B cell (primary cell): ENCODE measurements around the gene THRB. TPM values are rescaled to one million over a fixed set of nuclear protein-coding genes. Genes with fewer than 3 reads are reported as not detected.

Experiments
- ATAC-seq: fragments of 200-7000 bp; cut with Tn5 transposase; one replicate; pipeline ENCODE4 v1.10.0; 2021; ENCODE audit warnings: low read depth, mild to moderate bottlenecking, moderate number of reproducible peaks, moderate library complexity
- CTCF ChIA-PET: fragments of 350-600 bp; sonication (Branson Sonifier 250); formaldehyde crosslinking; loops from one replicate; lab custom pipeline; 2021; ENCODE audit warnings: antibody characterized with exemption, inconsistent platforms; lab: Charles Lee
- POLR2A ChIA-PET: fragments of 350-600 bp; sonication (Branson Sonifier 250); formaldehyde crosslinking; loops from one replicate; lab custom pipeline; 2021; ENCODE audit warnings: antibody characterized with exemption; lab: Charles Lee
- DNase-seq: peaks from one replicate; pipeline ENCODE4 v3.0.0; 2013
- H2AFZ ChIP-seq: 2 replicates; pipeline ENCODE4 v1.6.1; 2012; ENCODE audit warnings: mild to moderate bottlenecking, low read depth, low read length; ENCODE audit not compliant: insufficient read depth, poor library complexity, severe bottlenecking
- H3K27ac ChIP-seq, 2 donors: 1 replicate in 1 of 2; 2 replicates in 1 of 2; pipeline ENCODE4 v1.5.1; 2012 to 2013; ENCODE audit warnings: low read length in 2 of 2, mild to moderate bottlenecking in 2 of 2, moderate library complexity in 1 of 2
- H3K27me3 ChIP-seq, 4 experiments: fragments of 200-600 bp in 1 of 4; sonication (generic) in 1 of 4; replicated peaks in 1 of 4; 1 replicate in 2 of 4; 2 replicates in 2 of 4; pipeline versions ENCODE4 v1.6.1 to v1.7.0; 2013 to 2016; ENCODE audit warnings: low read length in 3 of 4, mild to moderate bottlenecking in 2 of 4, mixed read lengths in 1 of 4, moderate library complexity in 1 of 4; ENCODE audit not compliant: insufficient read depth in 4 of 4, control insufficient read depth in 3 of 4; ENCODE audit errors: control extremely low read depth in 1 of 4
- H3K36me3 ChIP-seq, 2 experiments: replicated peaks in 1 of 2; 1 replicate in 1 of 2; 2 replicates in 1 of 2; pipeline versions ENCODE4 v1.6.1 to v1.7.1; 2013; ENCODE audit warnings: low read length in 1 of 2; ENCODE audit not compliant: insufficient read depth in 2 of 2, control insufficient read depth in 1 of 2; ENCODE audit errors: control extremely low read depth in 1 of 2, extremely low read depth in 1 of 2
- H3K4me1 ChIP-seq, 2 donors: fragments of 200-600 bp in 1 of 2; sonication (generic) in 1 of 2; 1 replicate in 1 of 2; 2 replicates in 1 of 2; pipeline versions ENCODE4 v1.5.1 to v1.6.1; 2013 to 2017; ENCODE audit warnings: low read length in 2 of 2; ENCODE audit not compliant: control insufficient read depth in 2 of 2, insufficient read depth in 2 of 2
- H3K4me2 ChIP-seq: replicated peaks from 2 replicates; pipeline ENCODE3; 2012; ENCODE audit warnings: mild to moderate bottlenecking, low read depth, low read length; ENCODE audit not compliant: poor library complexity, severe bottlenecking
- H3K4me3 ChIP-seq, 5 experiments: fragments of 200-600 bp in 1 of 5; sonication (generic) in 1 of 5; 1 replicate in 3 of 5; 2 replicates in 2 of 5; pipeline versions ENCODE4 v1.5.1 to v1.7.0; 2011 to 2016; ENCODE audit warnings: low read length in 4 of 5, mild to moderate bottlenecking in 4 of 5, low read depth in 2 of 5, control low read depth in 1 of 5, moderate library complexity in 1 of 5; ENCODE audit not compliant: insufficient read depth in 1 of 5; ENCODE audit errors: control extremely low read depth in 1 of 5, extremely low read depth in 1 of 5
- H3K79me2 ChIP-seq: fragments of 200-600 bp; sonication (generic); one replicate; pipeline ENCODE4 v1.6.0; 2016; ENCODE audit warnings: low read length; ENCODE audit not compliant: control insufficient read depth, insufficient read depth
- H3K9ac ChIP-seq: fragments of 200-600 bp; sonication (generic); 2 replicates; pipeline ENCODE4 v1.6.1; 2017; ENCODE audit warnings: mild to moderate bottlenecking, low read length, moderate library complexity
- H3K9me3 ChIP-seq, 3 donors: one replicate each; pipeline versions ENCODE4 v1.6.1 to v1.7.1; 2013; ENCODE audit warnings: low read length in 2 of 3; ENCODE audit not compliant: control insufficient read depth in 2 of 3, insufficient read depth in 1 of 3; ENCODE audit errors: control extremely low read depth in 1 of 3
- H4K20me1 ChIP-seq: 2 replicates; pipeline ENCODE4 v1.6.0; 2012; ENCODE audit warnings: mild to moderate bottlenecking, low read length; ENCODE audit not compliant: insufficient read depth, control insufficient read depth, poor library complexity, severe bottlenecking
- H3K27ac Mint-ChIP-seq: one replicate; pipeline ENCODE4 v1.8.0; 2021; ENCODE audit warnings: mixed read lengths
- H3K27me3 Mint-ChIP-seq: one replicate; pipeline ENCODE4 v1.8.0; 2021; ENCODE audit warnings: mixed read lengths
- H3K4me1 Mint-ChIP-seq: one replicate; pipeline ENCODE4 v1.8.0; 2021; ENCODE audit warnings: mixed read lengths
- H3K4me3 Mint-ChIP-seq: one replicate; pipeline ENCODE4 v1.8.0; 2021; ENCODE audit warnings: mixed read lengths
- H3K9me3 Mint-ChIP-seq: one replicate; pipeline ENCODE4 v1.8.0; 2022; ENCODE audit warnings: mixed read lengths; ENCODE audit not compliant: insufficient read depth
- EZH2 ChIP-seq: IDR thresholded peaks from 2 replicates; pipeline ENCODE4 v1.6.1; 2012; ENCODE audit warnings: borderline replicate concordance, low read depth, mild to moderate bottlenecking, moderate library complexity, low read length; ENCODE audit not compliant: insufficient read depth, poor library complexity, severe bottlenecking
- WGBS: methylation state at CpG from one replicate; pipeline ENCODE4 v1.1.5; 2013; ENCODE audit warnings: missing lambda C conversion rate; ENCODE audit not compliant: insufficient coverage; 5-methylcytosine and 5-hydroxymethylcytosine counted together
- intact Hi-C: fragments of 100-400 bp; cut with micrococcal nuclease; formaldehyde crosslinking; loops from one replicate; pipeline ENCODE4 v1.10.0; 2022
- polyA plus RNA-seq: library from polyadenylated mRNA; depleted of rRNA; stranded (reverse); fragments of >200 nt; gene quantifications from 2 replicates; pipeline ENCODE4 v1.2.3, GENCODE V29; 2012
- total RNA-seq, 2 donors: library from RNA; stranded (reverse); fragments of 120-200 nt in 1 of 2; gene quantifications; 1 replicate in 1 of 2; 2 replicates in 1 of 2; pipeline versions ENCODE4 v1.2.3 to v1.2.4, GENCODE V29; 2013 to 2022
- TF ChIP-seq, protein P1 (sequence below): fragments of 200-600 bp; IDR thresholded peaks from one replicate; pipeline ENCODE4 v1.8.0; 2022; ENCODE audit warnings: antibody characterized with exemption, mild to moderate bottlenecking

THRB gene
- total and polyA plus RNA-seq, 2 donors (not counting 1 experiment from before 2014, with no cell fraction given): 0.86 to 1.8 TPM

DNA sequence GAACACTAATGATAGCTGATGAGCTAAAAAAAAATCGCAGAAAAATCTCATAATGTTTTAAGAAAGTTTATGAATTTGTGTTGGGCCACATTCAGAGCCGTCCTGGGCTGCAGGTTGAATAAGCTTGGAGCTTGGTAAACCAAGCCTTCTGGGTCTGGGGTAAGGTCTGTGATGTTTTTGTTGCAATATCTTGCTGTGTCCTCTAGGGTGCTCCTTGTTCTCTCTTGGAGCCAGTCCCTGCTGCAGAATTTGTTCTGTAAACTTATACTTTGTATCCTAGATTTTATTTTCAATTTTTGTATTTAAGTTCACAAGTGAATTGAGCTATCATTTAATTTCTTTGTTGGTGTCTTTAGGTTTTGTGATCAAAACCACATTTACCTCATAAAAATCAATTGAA lies 405.9 kb downstream of the THRB start:
- DNase-seq (no peak), ATAC-seq (no peak)
- intact Hi-C loops: no loop called here
- ChIA-PET POLR2A (no interaction called here), CTCF (no interaction called here)
- Histone ChIP-seq H2AFZ (no peak overlapping the region), H4K20me1 (no peaks in the 10 kb centered on the region), H3K4me1 (no peaks in the 10 kb centered on the region), H3K79me2 (no peaks in the 10 kb centered on the region), H3K9ac (no peak overlapping the region), H3K27ac (no peak overlapping the region), H3K4me2 (no peak overlapping the region), H3K9me3 (no peaks in the 10 kb centered on the region), H3K27me3 (no peaks in the 10 kb centered on the region), H3K4me3 (no peak overlapping the region), H3K36me3 (no peaks in the 10 kb centered on the region)
- Mint-ChIP-seq H3K27ac (no peak overlapping the region), H3K4me3 (no peak overlapping the region), H3K9me3 (no peaks in the 10 kb centered on the region), H3K4me1 (no peaks in the 10 kb centered on the region), H3K27me3 (peaks cover 7% of the 10 kb centered on the region)
- 96% methylated on average over 2 of the region's 2 CpGs for whole genome bisulfite sequencing
- TF ChIP-seq EZH2: no peak
- TF ChIP-seq, protein P1, sequence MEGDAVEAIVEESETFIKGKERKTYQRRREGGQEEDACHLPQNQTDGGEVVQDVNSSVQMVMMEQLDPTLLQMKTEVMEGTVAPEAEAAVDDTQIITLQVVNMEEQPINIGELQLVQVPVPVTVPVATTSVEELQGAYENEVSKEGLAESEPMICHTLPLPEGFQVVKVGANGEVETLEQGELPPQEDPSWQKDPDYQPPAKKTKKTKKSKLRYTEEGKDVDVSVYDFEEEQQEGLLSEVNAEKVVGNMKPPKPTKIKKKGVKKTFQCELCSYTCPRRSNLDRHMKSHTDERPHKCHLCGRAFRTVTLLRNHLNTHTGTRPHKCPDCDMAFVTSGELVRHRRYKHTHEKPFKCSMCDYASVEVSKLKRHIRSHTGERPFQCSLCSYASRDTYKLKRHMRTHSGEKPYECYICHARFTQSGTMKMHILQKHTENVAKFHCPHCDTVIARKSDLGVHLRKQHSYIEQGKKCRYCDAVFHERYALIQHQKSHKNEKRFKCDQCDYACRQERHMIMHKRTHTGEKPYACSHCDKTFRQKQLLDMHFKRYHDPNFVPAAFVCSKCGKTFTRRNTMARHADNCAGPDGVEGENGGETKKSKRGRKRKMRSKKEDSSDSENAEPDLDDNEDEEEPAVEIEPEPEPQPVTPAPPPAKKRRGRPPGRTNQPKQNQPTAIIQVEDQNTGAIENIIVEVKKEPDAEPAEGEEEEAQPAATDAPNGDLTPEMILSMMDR: no peak

GRCh38 chr3:24087469-24087868 lies 407.2 kb downstream of the THRB start:
- H3K27ac Mint-ChIP-seq: no peak overlapping the region
- Histone ChIP-seq H4K20me1 (no peaks in the 10 kb centered on the region), H3K79me2 (no peaks in the 10 kb centered on the region), H3K27me3 (no peaks in the 10 kb centered on the region), H3K4me2 (no peak overlapping the region), H3K27ac (no peak overlapping the region), H3K9me3 (no peaks in the 10 kb centered on the region), H3K4me1 (no peaks in the 10 kb centered on the region), H3K4me3 (no peak overlapping the region), H3K9ac (no peak overlapping the region), H3K36me3 (no peaks in the 10 kb centered on the region), H2AFZ (no peak overlapping the region)
- ChIA-PET CTCF (no interaction called here), POLR2A (no interaction called here)
- TF ChIP-seq, protein P1: no peak
- no peak for TF ChIP-seq EZH2
- DNase-seq (no peak), ATAC-seq (no peak)
- no CpG with 5 or more reads among the region's 3 CpGs for whole genome bisulfite sequencing
- H3K9me3 Mint-ChIP-seq: no peaks in the 10 kb centered on the region
- intact Hi-C loops: no loop called here
- H3K4me3 Mint-ChIP-seq: no peak overlapping the region
- H3K27me3 Mint-ChIP-seq: peaks cover 17% of the 10 kb centered on the region
- no peaks in the 10 kb centered on the region for H3K4me1 Mint-ChIP-seq
